PC-3 (cell line): Measurements from ENCODE around the gene FAM171A2.

Source experiments
- EZH2 ChIP-seq: fragments of 300-600 bp; sonication (generic); IDR thresholded peaks from one replicate; pipeline ENCODE4 v1.6.1; 2017; ENCODE audit warnings: antibody characterized with exemption, mild to moderate bottlenecking, low read length; ENCODE audit not compliant: unreplicated experiment
- EZH2phosphoT487 ChIP-seq: fragments of 300-600 bp; sonication (generic); IDR thresholded peaks from 2 replicates; pipeline ENCODE4 v1.6.1; 2018; ENCODE audit warnings: mild to moderate bottlenecking, antibody characterized with exemption, low read length, borderline replicate concordance
- TF ChIP-seq, protein P1 (sequence below): fragments of 300-600 bp; sonication (generic); conservative IDR thresholded peaks from 2 replicates; pipeline ENCODE4 v1.5.1; 2017; ENCODE audit warnings: antibody characterized with exemption, low read depth, mild to moderate bottlenecking, low read length

- TF ChIP-seq, protein P1, sequence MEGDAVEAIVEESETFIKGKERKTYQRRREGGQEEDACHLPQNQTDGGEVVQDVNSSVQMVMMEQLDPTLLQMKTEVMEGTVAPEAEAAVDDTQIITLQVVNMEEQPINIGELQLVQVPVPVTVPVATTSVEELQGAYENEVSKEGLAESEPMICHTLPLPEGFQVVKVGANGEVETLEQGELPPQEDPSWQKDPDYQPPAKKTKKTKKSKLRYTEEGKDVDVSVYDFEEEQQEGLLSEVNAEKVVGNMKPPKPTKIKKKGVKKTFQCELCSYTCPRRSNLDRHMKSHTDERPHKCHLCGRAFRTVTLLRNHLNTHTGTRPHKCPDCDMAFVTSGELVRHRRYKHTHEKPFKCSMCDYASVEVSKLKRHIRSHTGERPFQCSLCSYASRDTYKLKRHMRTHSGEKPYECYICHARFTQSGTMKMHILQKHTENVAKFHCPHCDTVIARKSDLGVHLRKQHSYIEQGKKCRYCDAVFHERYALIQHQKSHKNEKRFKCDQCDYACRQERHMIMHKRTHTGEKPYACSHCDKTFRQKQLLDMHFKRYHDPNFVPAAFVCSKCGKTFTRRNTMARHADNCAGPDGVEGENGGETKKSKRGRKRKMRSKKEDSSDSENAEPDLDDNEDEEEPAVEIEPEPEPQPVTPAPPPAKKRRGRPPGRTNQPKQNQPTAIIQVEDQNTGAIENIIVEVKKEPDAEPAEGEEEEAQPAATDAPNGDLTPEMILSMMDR: no peak
- TF ChIP-seq EZH2: no peak
- TF ChIP-seq EZH2phosphoT487: no peak
These were observed 28.9 kb downstream of the FAM171A2 start for GRCh38 chr17:44334727-44335126.
